CD1c-positive myeloid dendritic cell (primary cell): ENCODE results near the gene STK25.
A peak's percentile ranks its signal among the peaks of the same experiment; 100 is the strongest.
"Not testable (repeated sequence)": the region's sequence is repeated elsewhere in the genome, so short reads cannot be mapped to it uniquely, and the experiment has no call there.

Source experiments
- DNase-seq: peaks from one replicate; pipeline ENCODE4 v3.0.0-alpha.2; 2016; ENCODE audit errors: extremely low spot score

Gene STK25

DNA sequence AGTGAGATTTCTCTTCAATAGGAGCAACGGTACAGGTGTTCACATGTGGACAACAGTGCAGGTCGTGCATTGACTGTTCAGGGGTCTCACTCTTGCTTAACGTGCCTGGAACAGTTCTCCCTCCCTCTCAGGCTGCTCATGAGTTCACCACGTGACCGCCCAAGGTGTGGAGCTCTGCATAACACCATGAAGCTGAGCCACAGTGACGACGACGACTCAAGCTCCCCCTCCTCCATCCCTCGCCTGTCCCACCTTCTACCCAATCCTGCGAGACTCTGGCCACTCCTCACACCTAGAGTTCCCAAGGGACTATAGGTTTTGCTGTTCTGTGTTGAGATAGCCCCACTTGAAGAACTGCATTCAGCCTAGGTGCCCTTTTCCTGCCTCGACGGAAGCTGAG lies 42.8 kb downstream of the STK25 start:
- no peak for DNase-seq

- DNase-seq: no peak
Measured at GRCh38 chr2:241463276-241464135, 44.9 kb downstream of the STK25 start.

- DNase-seq: no peak
Measured at GRCh38 chr2:241461693-241462677, 46.4 kb downstream of the STK25 start.

- DNase-seq: no peak
Measured at GRCh38 chr2:241460631-241461030, 47.8 kb downstream of the STK25 start.

DNA sequence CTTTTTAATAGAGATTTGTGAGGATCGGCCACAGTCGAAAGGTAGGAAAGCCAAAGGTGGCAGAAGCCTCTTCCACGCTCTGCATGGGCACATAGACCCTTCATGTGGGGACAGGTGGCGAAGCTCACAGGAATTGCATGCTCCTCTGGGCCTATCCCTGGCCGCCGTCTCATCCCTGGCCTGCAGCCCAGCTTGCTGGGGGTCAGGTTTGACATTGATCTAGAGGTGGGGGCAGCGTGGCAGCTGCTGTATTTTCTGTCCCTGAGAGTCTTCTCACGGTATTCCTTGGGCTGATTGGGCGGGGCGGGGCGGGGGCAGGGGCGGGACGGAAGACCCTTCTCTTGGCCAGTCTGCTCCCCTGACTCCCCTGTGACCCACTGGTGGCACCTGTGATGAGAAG lies 48.9 kb downstream of the STK25 start:
- no peak for DNase-seq

DNA sequence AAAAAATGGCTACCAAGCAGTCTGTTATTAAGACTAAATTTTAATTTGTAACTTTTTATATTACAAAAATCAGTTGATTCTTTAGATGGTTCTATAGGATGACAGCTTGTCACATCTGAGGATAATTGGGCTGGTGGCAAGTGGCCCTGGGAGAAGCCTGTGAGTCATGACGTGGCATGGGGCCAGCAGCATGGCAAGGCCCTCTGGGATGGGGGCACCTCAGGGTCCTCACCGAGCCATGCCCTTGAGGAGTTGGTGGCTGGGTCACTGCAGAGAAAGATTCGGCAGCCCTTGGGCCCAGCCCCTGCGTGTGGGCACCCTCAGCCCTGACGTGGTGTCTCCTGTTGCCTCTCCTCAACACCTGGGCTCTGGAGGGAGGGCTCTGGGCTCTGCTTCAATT lies 49.7 kb downstream of the STK25 start:
- no peak for DNase-seq

DNA sequence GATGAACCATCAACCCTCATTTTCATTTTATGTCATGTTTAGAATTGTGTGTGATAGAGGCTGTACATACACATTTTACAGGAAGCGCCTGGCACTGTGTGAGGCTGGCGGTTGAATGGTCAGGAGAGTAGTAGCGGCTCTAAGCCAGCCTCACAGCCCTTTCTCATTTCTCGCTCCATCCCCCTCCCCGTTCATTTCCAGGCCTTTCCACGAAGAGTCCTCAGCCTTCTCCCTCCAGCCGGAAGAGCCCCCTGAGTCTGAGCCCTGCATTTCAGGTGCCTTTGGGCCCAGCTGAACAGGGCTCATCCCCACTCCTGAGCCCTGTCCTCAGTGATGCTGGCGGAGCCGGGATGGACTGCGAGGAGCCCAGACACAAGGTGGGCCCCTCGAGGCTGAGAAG lies 51.8 kb downstream of the STK25 start:
- no peak for DNase-seq

DNA sequence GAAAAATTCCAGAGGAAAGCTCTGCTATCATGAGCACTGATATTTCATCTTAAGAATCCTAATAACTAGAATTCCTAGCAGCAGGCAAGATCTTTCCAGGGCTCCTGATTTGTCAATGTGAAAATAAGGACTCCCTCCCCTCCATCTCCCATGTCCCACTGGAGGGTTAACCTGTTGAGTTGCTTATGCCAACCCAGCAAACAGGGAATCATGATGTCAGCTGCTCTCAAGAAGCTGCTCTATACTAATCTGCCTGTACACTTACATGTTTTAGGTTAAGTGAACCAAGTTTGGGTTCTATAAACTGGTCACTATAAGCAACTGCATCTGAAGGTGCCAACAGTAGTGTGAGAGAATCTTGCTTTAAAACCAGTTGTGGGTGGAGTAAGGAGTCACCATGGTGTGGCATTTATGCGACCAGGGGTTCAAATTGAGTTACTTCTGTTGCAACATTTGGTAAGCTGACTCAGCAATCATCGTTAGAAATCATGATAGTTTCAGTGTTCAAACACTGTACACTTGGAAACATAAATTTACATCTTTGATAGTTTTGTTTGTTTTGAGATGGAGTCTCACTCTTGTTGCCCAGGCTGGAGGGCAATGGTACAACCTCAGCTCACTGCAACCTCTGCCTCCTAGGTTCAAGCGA lies 53.4 kb downstream of the STK25 start:
- no peak for DNase-seq

DNA sequence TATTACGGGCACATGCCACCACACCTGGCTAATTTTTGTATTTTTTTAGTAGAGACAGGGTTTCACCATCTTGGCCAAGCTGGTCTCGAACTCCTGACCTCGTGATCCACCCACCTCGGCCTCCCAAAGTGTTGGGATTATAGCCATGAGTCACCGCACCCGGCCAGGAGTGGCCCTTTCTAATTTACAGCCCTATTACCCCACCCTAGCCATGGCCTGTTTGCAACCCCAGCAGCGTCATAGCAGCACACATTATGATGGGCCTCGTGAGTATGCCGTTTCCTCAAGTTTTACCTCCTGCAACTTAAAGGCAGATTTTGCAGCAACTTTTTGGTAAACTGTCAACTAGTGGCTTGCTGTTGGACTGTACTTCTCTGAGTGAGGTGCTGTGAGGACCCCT lies 54.5 kb downstream of the STK25 start:
- DNase-seq: not testable (repeated sequence)

- DNase-seq: no peak
Measured at GRCh38 chr2:241451840-241452506, 56.4 kb downstream of the STK25 start.

- not testable (repeated sequence) for DNase-seq
Measured at GRCh38 chr2:241450092-241450491, 58.3 kb downstream of the STK25 start.

DNA sequence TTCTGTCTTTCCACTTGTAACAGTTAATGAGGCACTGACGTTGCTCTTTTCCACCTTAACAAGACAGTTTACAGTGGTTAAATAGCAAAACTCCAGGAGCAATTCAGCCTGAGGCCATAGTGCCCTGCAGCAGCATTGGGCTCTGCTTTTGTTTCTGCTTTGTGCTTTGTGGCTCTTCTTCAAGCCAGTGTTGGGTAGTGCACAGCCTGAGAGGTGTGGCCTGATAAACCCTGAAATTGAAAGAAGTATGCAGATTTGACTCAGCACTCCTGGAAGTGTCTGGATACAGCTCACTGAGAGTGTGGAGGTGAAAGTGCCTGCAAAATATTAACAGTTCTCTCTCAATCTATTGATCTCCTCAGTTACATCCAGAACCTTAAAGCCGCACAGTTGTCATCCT lies 63.0 kb downstream of the STK25 start:
- DNase-seq: no peak

- DNase-seq: peak; percentile 77
Measured at GRCh38 chr2:241443486-241444223, 64.7 kb downstream of the STK25 start.
